HFF-Myc (cell line): ENCODE data around the gene CSMD2.

Source experiments
- DNase-seq: peaks from one replicate; pipeline ENCODE4 v3.0.0-alpha.2; 2011; ENCODE audit warnings: low read depth; ENCODE audit errors: extremely low read depth
- H3K4me3 ChIP-seq: replicated peaks from 2 replicates; pipeline ENCODE4 v1.5.1; 2011; ENCODE audit warnings: low read depth, mild to moderate bottlenecking, control low read depth, low read length
- TF ChIP-seq, protein P1 (sequence below): IDR thresholded peaks from 2 replicates; pipeline ENCODE4 v1.5.1; 2012; ENCODE audit warnings: mild to moderate bottlenecking, low read depth, low read length, control low read depth; ENCODE audit errors: missing control alignments

CSMD2 gene

GRCh38 chr1:34013136-34013535, 151.9 kb downstream of the CSMD2 start:
- no peak overlapping the region for H3K4me3 ChIP-seq
- TF ChIP-seq, protein P1, sequence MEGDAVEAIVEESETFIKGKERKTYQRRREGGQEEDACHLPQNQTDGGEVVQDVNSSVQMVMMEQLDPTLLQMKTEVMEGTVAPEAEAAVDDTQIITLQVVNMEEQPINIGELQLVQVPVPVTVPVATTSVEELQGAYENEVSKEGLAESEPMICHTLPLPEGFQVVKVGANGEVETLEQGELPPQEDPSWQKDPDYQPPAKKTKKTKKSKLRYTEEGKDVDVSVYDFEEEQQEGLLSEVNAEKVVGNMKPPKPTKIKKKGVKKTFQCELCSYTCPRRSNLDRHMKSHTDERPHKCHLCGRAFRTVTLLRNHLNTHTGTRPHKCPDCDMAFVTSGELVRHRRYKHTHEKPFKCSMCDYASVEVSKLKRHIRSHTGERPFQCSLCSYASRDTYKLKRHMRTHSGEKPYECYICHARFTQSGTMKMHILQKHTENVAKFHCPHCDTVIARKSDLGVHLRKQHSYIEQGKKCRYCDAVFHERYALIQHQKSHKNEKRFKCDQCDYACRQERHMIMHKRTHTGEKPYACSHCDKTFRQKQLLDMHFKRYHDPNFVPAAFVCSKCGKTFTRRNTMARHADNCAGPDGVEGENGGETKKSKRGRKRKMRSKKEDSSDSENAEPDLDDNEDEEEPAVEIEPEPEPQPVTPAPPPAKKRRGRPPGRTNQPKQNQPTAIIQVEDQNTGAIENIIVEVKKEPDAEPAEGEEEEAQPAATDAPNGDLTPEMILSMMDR = no peak
- DNase-seq = no peak

GRCh38 chr1:34009340-34009985, 155.6 kb downstream of the CSMD2 start:
- H3K4me3 ChIP-seq = no peak overlapping the region
- no peak for DNase-seq
- TF ChIP-seq, protein P1 = no peak

DNA sequence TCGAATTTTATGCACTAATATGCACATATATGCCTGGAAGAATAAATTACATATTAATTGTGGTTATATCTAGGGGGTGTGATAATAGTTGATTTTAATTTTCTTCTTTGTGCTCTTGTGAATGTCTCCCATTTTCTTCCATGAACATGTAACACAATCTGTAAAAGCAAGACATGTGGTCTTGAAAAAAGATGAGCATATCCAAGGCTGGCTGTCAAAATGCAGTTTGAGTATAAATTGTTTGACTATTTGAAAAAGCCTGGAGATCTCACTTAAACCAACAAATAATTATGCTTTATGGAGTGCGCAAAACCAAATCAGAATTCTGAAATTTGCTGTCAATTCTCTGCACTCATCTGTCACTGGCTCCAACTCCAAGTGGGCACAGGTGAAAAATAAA, 157.3 kb downstream of the CSMD2 start:
- no peak for DNase-seq

DNA sequence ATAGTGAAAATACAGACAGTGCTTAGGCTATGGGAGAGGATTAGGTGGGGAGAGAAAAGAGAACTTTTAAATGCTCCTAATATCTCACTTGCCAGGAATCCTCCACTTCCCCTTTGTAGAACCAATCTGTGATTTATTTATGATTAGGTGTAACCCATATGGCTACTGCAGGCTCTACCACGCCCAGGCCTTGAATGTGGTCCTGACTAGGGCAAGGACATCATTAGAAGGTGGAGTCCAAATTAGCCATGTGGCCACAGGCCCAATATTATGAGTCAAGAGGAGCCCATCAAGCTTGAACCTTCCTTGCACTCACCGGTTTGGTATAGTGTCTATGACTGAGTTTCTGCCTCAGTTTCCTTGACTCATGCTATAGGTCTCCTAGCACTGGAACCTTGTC, 159.7 kb downstream of the CSMD2 start:
- DNase-seq = no peak
- H3K4me3 ChIP-seq = no peak overlapping the region
- TF ChIP-seq, protein P1 = no peak

More for the DNA sequence above, 157.3 kb downstream of the CSMD2 start:
- no peak overlapping the region for H3K4me3 ChIP-seq
- TF ChIP-seq, protein P1 = no peak

DNA sequence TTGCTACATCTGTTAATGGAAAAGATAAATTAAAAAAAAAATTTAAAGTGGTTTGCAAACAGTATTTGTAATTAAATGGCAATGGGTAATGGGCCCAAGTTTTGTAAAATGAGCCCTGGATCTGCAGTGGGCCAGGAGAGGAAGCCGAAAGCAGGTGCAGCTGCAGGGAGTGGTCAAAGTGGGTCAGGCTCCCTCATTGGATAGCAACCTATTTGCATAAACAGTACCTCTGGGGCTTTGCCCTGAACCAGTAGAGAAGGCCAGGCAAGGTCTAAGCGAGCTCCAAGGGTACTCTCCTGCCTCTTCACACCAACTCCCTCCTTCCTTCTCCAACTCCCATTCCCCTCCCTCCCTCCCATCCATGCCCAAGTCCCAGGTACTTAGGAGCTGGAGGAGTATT, 162.2 kb downstream of the CSMD2 start:
- no peak overlapping the region for H3K4me3 ChIP-seq
- TF ChIP-seq, protein P1 = no peak
- DNase-seq = no peak

- no peak for DNase-seq
- TF ChIP-seq, protein P1 = no peak
- no peak overlapping the region for H3K4me3 ChIP-seq
Measured at GRCh38 chr1:33997127-33998036, 167.6 kb downstream of the CSMD2 start.
